Subcutaneous adipose tissue (tissue), 4 donors: ENCODE measurements around the gene IKBKE. TPM values are rescaled to one million over a fixed set of nuclear protein-coding genes. Genes with fewer than 3 reads are reported as not detected.

Experiments used
- CTCF ChIP-seq: fragments of 450-650 bp; IDR thresholded peaks from one replicate; pipeline ENCODE4 v1.5.1; 2016; ENCODE audit warnings: low read depth, mild to moderate bottlenecking, control low read depth, antibody characterized with exemption, moderate library complexity
- total RNA-seq, 4 donors: library from RNA; depleted of rRNA; stranded (reverse); fragments of >200 nt; gene quantifications; one replicate each; pipeline ENCODE4 v1.1.0, GENCODE V29; 2016

IKBKE gene
- total RNA-seq, 4 donors from 2014 or later: 4.0 to 4.9 (median 4.9) TPM

GRCh38 chr1:206476058-206476457, 5.8 kb downstream of the IKBKE start:
- no peak for TF ChIP-seq CTCF

DNA sequence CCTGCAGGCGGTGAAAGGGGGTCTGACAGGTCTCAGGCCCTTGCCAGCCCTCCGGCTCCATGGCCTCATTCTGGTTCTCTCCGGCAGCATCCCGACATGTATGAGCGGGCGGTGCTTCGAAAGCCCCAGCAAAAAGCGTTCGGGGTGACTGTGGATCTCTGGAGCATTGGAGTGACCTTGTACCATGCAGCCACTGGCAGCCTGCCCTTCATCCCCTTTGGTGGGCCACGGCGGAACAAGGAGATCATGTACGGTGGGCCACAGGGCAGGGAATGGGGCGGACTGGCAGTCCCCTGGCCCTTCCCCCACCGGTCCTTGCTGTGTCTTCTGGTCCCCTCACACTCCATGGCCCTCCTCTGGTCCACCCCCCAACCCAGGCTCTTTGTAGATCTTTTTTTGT, 6.3 kb downstream of the IKBKE start:
- no peak for TF ChIP-seq CTCF

DNA sequence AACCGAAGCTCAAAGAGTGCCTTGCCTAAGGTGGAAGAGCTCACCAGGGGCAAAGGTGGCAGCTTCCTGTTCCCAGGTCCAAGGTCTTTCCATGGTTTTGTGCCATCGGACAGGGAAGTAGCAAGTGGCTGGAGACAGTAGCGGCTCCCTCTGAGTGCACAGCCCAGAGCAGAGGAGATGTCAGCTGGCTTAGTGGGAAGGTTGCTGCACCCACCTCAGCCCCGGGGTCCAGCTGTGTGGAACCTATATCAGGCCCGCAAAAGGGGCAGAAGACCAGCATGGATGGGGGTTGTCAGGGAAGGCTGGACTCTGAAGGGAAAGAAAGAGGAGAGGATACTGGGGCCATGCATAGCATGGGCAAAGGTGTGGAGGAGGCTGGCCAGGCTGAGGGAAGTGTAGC, 6.8 kb downstream of the IKBKE start:
- TF ChIP-seq CTCF: no peak

DNA sequence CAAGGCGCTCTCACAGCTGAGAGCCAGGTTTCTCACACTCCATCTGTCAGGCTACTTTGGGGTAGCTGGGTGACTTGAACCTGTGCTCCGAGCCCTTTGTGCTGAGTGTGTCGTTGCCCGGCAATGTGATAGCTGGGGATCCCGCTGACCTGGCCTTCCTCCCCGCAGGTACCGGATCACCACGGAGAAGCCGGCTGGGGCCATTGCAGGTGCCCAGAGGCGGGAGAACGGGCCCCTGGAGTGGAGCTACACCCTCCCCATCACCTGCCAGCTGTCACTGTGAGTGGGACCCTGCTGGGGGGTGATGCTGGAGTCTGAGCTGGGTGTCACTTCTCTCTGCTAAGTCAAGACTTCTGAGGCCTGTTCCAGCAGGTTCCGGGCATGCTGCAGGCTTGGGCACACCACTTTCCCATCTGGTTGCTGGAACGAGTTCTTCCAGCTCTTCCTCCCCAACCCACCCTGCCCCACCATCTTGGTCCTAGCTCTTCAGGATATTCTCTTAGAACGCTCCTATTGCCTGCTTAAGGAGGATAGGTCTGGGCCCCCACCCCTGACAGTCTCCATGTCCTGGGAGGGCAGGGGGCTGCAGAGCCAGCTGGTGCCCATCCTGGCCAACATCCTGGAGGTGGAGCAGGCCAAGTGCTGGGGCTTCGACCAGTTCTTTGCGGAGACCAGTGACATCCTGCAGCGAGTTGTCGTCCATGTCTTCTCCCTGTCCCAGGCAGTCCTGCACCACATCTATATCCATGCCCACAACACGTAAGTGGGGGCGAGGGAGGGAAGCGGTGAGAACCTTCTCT, 7.5 kb downstream of the IKBKE start:
- no peak for TF ChIP-seq CTCF

DNA sequence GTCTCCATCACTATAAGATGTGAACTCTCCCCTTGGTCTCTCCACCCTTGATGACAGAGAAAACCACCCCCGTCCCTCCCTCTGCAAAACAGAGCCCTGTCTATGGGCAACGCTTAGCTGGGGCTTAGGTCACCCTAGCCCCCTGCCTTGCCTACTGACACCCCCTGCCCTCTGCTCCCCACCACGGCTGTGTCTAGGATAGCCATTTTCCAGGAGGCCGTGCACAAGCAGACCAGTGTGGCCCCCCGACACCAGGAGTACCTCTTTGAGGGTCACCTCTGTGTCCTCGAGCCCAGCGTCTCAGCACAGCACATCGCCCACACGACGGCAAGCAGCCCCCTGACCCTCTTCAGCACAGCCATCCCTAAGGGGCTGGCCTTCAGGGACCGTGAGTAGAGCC, 8.5 kb downstream of the IKBKE start:
- TF ChIP-seq CTCF: no peak

- TF ChIP-seq CTCF: no peak
These were observed 9.2 kb downstream of the IKBKE start for GRCh38 chr1:206479183-206480125.

DNA sequence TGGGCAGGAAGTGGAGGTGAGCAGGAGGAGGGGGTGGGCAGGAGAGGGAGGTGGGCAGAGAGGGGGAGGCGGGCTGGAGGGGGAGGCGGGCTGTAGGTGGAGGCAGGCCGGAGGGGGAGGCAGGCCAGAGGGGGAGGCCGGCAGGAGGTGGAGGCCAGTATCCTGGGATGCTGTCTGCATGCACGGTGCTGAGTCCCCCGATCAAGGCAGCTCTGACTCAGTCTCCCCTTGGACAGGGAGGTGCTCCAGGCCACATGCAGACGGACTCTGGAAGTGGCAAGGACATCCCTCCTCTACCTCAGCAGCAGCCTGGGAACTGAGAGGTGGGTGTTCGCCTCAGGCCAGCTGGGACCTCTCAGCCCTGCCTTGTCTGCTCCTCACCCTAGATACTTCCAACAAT, 9.9 kb downstream of the IKBKE start:
- TF ChIP-seq CTCF: no peak
